Endothelial cell of umbilical vein (primary cell): ENCODE data around the gene HECW1. TPM values are rescaled to one million over a fixed set of nuclear protein-coding genes. Genes with fewer than 3 reads are reported as not detected.

Experiments
- BruUV-seq: library from RNA; stranded (reverse); fragments of 400-500 nt; replicated peaks from 2 replicates; lab custom pipeline; 2021; lab: Mats Ljungman, UMichigan
- CTCF ChIA-PET: fragments of 300-600, 350-600 bp; sonication (Branson Sonifier 250); formaldehyde crosslinking; loops from one replicate; lab custom pipeline; 2021; ENCODE audit warnings: antibody characterized with exemption, inconsistent platforms; lab: Charles Lee
- POLR2A ChIA-PET: fragments of 300-600, 350-600 bp; sonication (Branson Sonifier 250); formaldehyde crosslinking; loops from one replicate; lab custom pipeline; 2021; ENCODE audit warnings: antibody characterized with exemption, inconsistent platforms; lab: Charles Lee
- DNase-seq: peaks from one replicate; pipeline ENCODE4 v3.0.0-alpha.2; 2011; ENCODE audit warnings: low read depth, low spot score
- FAIRE-seq: peaks from 2 replicates; lab custom pipeline; 2011; peaks lifted over from hg19 to GRCh38; lab: Jason Lieb, UNC
- H2AFZ ChIP-seq: 2 replicates; pipeline ENCODE4 v1.6.0; 2012; ENCODE audit warnings: low read depth, low read length, control low read depth, inconsistent platforms
- H3K27ac ChIP-seq: 2 replicates; pipeline ENCODE4 v1.5.1; 2011; ENCODE audit warnings: low read depth, mild to moderate bottlenecking, control low read depth, low read length, moderate library complexity; ENCODE audit not compliant: insufficient read depth
- H3K27me3 ChIP-seq, 2 experiments: 2 replicates each; pipeline versions ENCODE4 v1.6.0 to v1.6.1; 2011; ENCODE audit warnings: low read length in 2 of 2, mixed read lengths in 1 of 2; ENCODE audit not compliant: control insufficient read depth in 2 of 2, insufficient read depth in 2 of 2
- H3K36me3 ChIP-seq, 2 experiments: 2 replicates in 1 of 2; 3 replicates in 1 of 2; pipeline ENCODE4 v1.5.1; 2011; ENCODE audit warnings: low read length in 2 of 2, mild to moderate bottlenecking in 1 of 2, moderate library complexity in 1 of 2; ENCODE audit not compliant: control insufficient read depth in 2 of 2, insufficient read depth in 2 of 2; ENCODE audit errors: extremely low read depth in 1 of 2
- H3K4me1 ChIP-seq: 3 replicates; pipeline ENCODE4 v1.5.1; 2011; ENCODE audit warnings: mild to moderate bottlenecking, low read length; ENCODE audit not compliant: control insufficient read depth, insufficient read depth; ENCODE audit errors: extremely low read depth
- H3K4me2 ChIP-seq: 2 replicates; pipeline ENCODE4 v1.6.1; 2011; ENCODE audit warnings: low read length, control low read depth, mixed read lengths; ENCODE audit not compliant: insufficient read depth
- H3K4me3 ChIP-seq, 3 experiments: fragments of 200-600 bp in 1 of 3; sonication (generic), shearing (Covaris generic) in 1 of 3; replicated peaks in 1 of 3; 2 replicates each; pipeline ENCODE4 v1.5.1; 2011 to 2016; ENCODE audit warnings: control low read depth in 3 of 3, low read length in 3 of 3, mild to moderate bottlenecking in 2 of 3, inconsistent platforms in 1 of 3, low read depth in 1 of 3, moderate library complexity in 1 of 3; ENCODE audit not compliant: insufficient read depth in 1 of 3
- H3K79me2 ChIP-seq: 2 replicates; pipeline ENCODE4 v1.6.0; 2012; ENCODE audit warnings: low read length, inconsistent platforms; ENCODE audit not compliant: control insufficient read depth, insufficient read depth
- H3K9ac ChIP-seq: replicated peaks from 2 replicates; pipeline ENCODE3; 2011; ENCODE audit warnings: low read length, control low read depth; ENCODE audit not compliant: insufficient read depth; ENCODE audit errors: extremely low read depth
- H3K9me1 ChIP-seq: replicated peaks from 3 replicates; pipeline ENCODE4 v1.6.0; 2011; ENCODE audit warnings: mild to moderate bottlenecking, low read length; ENCODE audit not compliant: control insufficient read depth, insufficient read depth; ENCODE audit errors: extremely low read depth
- H3K9me3 ChIP-seq: replicated peaks from 2 replicates; pipeline ENCODE4 v1.5.1; 2012; ENCODE audit warnings: low read length, inconsistent platforms; ENCODE audit not compliant: control insufficient read depth, insufficient read depth
- H4K20me1 ChIP-seq: replicated peaks from 2 replicates; pipeline ENCODE3; 2011; ENCODE audit warnings: mild to moderate bottlenecking, low read length; ENCODE audit not compliant: control insufficient read depth, insufficient read depth; ENCODE audit errors: extremely low read depth
- EZH2 ChIP-seq: IDR thresholded peaks from 2 replicates; pipeline ENCODE4 v1.6.1; 2012; ENCODE audit warnings: borderline replicate concordance, low read depth, mild to moderate bottlenecking, moderate library complexity, low read length, inconsistent platforms; ENCODE audit not compliant: severe bottlenecking
- FOS ChIP-seq: IDR thresholded peaks from 2 replicates; pipeline ENCODE4 v1.6.1; 2011; ENCODE audit warnings: mild to moderate bottlenecking, low read length, moderate library complexity, borderline replicate concordance; ENCODE audit not compliant: insufficient read depth
- GATA2 ChIP-seq: IDR thresholded peaks from 2 replicates; pipeline ENCODE4 v1.7.0; 2011; ENCODE audit warnings: low read depth, mild to moderate bottlenecking, moderate library complexity, mixed read lengths, low read length; ENCODE audit not compliant: insufficient read length, insufficient read depth
- JUN ChIP-seq: IDR thresholded peaks from 2 replicates; pipeline ENCODE4 v1.6.1; 2011; ENCODE audit warnings: borderline replicate concordance, low read depth; ENCODE audit not compliant: insufficient read length, insufficient read depth
- MYC ChIP-seq: IDR thresholded peaks from one replicate; pipeline ENCODE4 v1.6.1; 2011; ENCODE audit warnings: mild to moderate bottlenecking, low read depth, low read length
- POLR2A ChIP-seq: IDR thresholded peaks from 2 replicates; pipeline ENCODE4 v1.6.1; 2012; ENCODE audit warnings: low read depth, mild to moderate bottlenecking, control low read depth, low read length
- POLR2AphosphoS5 ChIP-seq: IDR thresholded peaks from 2 replicates; pipeline ENCODE4 v1.6.1; 2012; ENCODE audit warnings: low read depth, mild to moderate bottlenecking, control low read depth, low read length, moderate library complexity; ENCODE audit not compliant: insufficient read depth
- dilution Hi-C: fragments of 300-500 bp; cut with MboI; formaldehyde crosslinking; loops from one replicate; pipeline ENCODE4 v1.15.0; 2019; ENCODE audit warnings: low sequenced_read_pairs; ENCODE audit not compliant: extremely low pct_ligation_motif_present
- intact Hi-C: fragments of 100-400 bp; cut with micrococcal nuclease; formaldehyde crosslinking; loops from one replicate; pipeline ENCODE4 v1.10.0; 2022
- polyA plus RNA-seq, 4 experiments: library from polyadenylated mRNA; depleted of rRNA in 3 of 4; stranded (reverse) in 3 of 4; unstranded in 1 of 4; fragments of >200 nt; gene quantifications; 2 replicates each; pipeline versions ENCODE4 v1.2.1 to v1.2.3, GENCODE V29; 2011 to 2012; ENCODE audit warnings: missing spikeins in 1 of 4
- total RNA-seq: library from RNA; stranded (reverse); gene quantifications from 2 replicates; pipeline ENCODE4 v1.2.3, GENCODE V29; 2021
- TF ChIP-seq, protein P1 (sequence below), 2 donors: IDR thresholded peaks; 1 replicate in 1 of 2; 2 replicates in 1 of 2; pipeline ENCODE4 v1.5.1; 2011; ENCODE audit warnings: low read length in 2 of 2, mild to moderate bottlenecking in 2 of 2, moderate library complexity in 2 of 2, control low read depth in 1 of 2, inconsistent platforms in 1 of 2, low read depth in 1 of 2; ENCODE audit not compliant: insufficient read depth in 1 of 2; ENCODE audit errors: extremely low read depth in 1 of 2
- TF ChIP-seq, protein P2 (sequence below): IDR thresholded peaks from 2 replicates; pipeline ENCODE4 v1.6.1; 2011; ENCODE audit not compliant: insufficient read depth, insufficient read length

HECW1 gene
- total and polyA plus RNA-seq, 2 donors (not counting 3 experiments of a cell fraction or from before 2014, with no cell fraction given) = not detected

DNA sequence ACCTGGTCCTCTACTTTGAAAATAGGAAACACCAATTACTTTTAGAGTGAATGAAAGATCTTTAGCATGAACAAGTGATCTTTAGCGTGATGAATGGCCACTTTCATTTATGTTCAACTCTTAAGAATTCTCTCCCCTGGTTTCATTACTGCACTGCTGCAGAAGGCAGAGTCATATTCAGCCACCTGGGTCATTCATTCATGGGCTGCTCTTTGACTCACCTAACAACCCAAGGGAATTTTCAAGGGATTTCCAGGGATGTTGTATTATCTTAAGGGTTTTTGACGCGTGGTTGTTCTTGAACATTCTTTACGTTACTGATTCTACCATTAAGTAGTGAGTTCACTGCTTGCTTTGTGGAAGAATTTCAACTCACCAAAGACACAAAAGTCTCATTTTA, 383.1 kb downstream of the HECW1 start:
- CTCF ChIA-PET = no interaction called here
- DNase-seq = no peak
- Histone ChIP-seq H3K9ac (no peak overlapping the region), H3K9me3 (no peaks in the 10 kb centered on the region), H3K9me1 (no peaks in the 10 kb centered on the region), H3K27ac (no peak overlapping the region), H3K4me2 (no peak overlapping the region), H4K20me1 (no peaks in the 10 kb centered on the region), H3K36me3 (no peaks in the 10 kb centered on the region), H3K4me3 (no peak overlapping the region), H3K4me1 (no peaks in the 10 kb centered on the region), H2AFZ (no peak overlapping the region), H3K27me3 (peaks cover 0 to 7% of the 10 kb centered on the region in 2 experiments), H3K79me2 (no peaks in the 10 kb centered on the region)
- no TSS peak for BruUV-seq
- no peak for FAIRE-seq
- dilution Hi-C loops = no loop called here
- intact Hi-C loops = no loop called here
- TF ChIP-seq FOS = no peak
- no peak for TF ChIP-seq EZH2
- no peak for TF ChIP-seq POLR2AphosphoS5
- TF ChIP-seq, protein P1, sequence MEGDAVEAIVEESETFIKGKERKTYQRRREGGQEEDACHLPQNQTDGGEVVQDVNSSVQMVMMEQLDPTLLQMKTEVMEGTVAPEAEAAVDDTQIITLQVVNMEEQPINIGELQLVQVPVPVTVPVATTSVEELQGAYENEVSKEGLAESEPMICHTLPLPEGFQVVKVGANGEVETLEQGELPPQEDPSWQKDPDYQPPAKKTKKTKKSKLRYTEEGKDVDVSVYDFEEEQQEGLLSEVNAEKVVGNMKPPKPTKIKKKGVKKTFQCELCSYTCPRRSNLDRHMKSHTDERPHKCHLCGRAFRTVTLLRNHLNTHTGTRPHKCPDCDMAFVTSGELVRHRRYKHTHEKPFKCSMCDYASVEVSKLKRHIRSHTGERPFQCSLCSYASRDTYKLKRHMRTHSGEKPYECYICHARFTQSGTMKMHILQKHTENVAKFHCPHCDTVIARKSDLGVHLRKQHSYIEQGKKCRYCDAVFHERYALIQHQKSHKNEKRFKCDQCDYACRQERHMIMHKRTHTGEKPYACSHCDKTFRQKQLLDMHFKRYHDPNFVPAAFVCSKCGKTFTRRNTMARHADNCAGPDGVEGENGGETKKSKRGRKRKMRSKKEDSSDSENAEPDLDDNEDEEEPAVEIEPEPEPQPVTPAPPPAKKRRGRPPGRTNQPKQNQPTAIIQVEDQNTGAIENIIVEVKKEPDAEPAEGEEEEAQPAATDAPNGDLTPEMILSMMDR (IDR thresholded peaks at IDR 0.05; ENCODE audit: extremely low read depth in 1 of 2, insufficient read depth in 1 of 2, low read depth in 1 of 2, low read length in 2 of 2) = no peak
- no peak for TF ChIP-seq JUN
- TF ChIP-seq MYC = no peak
- TF ChIP-seq POLR2A = no peak
- no peak for TF ChIP-seq GATA2
- TF ChIP-seq, protein P2, sequence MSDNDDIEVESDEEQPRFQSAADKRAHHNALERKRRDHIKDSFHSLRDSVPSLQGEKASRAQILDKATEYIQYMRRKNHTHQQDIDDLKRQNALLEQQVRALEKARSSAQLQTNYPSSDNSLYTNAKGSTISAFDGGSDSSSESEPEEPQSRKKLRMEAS = no peak
- POLR2A ChIA-PET = no interaction called here
